HK-2 (cell line): ENCODE measurements around the gene IGFN1.
"Not testable (repeated sequence)": the region's sequence is repeated elsewhere in the genome, so short reads cannot be mapped to it uniquely, and the experiment has no call there.

Source experiments
- DNase-seq: peaks from one replicate; pipeline ENCODE4 v3.0.0-alpha.2; 2018; ENCODE audit not compliant: unreplicated experiment

IGFN1 gene

DNA sequence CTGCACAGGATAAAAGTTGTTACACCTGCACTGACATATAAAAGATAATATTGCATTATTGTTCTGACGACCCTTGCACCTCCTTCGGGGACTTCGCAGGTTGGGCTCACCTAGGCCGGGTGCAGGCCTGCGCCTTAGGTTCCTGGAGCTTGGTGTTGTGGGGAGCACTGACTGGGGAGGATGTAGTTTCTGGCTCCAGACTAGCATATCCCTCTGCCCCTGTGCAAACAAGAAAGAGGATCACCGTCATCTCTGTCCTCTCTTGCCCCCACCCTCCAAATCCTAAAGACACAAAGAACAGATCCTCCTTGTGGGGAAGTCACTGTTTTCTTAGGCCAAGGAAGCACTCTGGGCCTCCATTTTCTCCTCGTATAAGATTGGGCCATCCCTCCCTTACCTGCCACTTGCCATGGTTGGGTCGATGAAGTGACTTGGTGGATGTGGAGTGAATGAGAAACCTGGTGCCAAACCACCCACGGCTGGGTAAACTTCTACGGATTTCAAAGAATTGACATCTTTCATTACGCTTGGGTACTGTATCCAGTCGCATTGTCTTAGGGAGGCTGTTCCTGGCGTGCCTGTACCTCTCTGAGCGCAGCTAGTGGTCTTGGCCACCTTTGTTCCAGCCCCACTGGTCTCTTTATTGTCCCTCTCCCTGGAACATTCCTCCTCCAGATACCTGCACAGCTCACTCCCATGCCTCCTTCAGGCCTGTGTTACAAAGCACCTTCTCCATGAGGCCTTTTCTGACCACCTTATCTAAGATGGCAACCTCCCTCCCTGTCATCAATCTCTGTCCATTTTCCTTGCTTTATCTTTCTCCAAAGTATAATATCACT, 58.3 kb downstream of the IGFN1 start:
- no peak for DNase-seq

DNA sequence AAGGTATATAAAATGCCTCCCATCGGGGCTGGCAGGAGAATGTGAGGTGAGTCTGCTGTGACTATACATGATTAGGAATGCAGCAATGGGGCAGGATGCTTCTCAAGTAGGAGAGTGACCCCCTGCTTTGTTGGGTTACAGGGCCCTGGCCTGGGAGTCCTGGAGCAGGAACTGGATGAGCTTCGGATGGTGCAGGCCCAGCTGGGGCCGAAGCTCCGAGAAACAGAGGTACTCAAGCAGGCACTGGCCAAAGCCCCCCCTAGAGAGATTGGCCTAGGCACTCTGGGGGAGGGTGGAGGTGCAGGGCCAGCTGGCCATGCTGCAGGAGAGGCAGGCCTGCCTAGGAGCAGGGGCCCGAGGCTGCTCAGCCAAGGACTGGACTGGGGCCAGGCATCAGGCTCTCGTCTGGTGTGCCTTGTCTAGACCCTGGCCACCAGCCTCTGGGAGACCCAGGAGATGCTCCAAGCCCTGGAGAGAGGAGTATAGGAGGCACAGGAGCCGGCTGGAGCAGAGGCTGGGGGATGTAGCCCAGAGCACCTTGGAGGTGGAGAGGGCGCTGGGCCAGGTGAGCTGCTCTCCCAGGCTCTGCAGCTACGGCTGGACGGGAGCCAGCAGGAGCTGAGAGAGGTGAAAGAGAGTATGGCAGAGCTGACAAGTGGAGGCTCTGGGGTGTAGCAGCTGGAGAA, 59.8 kb downstream of the IGFN1 start:
- DNase-seq: no peak

DNA sequence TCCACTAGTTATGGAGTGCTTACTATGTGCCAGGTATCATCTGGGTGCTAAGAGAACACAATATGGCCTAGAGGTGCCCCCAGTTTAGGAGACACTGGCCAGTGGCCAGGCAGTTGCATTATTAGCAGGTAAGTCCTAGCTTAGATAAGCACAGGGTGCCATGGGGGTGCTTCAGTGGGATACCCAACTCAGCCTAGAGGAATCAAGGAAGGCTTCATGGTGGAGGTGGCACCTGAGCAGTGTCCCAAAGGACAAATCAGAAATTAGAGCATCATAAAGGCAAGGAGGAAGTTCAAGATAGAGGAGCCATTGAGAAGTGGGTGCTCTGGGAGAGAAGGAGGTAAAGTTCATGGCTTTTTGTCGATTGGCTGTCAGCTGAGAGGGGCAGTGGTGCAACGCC, 60.8 kb downstream of the IGFN1 start:
- no peak for DNase-seq

DNA sequence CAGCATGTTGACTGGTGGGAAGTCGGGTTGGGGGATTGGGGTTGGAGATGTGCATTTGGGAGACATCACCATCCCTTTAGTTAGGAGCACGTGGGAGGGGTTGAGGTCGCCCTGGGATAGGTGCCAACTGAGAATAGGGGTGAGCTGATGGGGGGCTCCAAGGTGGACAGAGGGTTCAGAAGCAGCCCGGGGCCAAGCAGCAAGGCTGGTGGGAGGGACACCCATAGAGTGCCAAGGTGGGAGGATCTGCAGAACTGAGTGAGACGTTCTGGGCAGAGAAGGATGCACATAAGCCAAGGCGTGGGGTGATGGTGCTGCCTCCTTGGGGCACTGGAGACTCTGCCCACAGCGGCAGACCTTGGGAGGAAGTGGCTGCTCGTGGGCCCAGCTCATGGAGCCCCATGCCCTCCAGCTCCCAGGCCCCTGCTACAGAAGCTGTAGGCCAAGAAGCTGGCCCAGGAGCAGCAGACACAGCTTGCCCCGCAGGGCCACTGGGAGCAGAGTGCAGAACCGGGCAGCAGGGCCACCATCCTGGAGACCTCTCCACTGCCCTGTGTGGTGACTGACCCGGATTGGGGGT, 61.3 kb downstream of the IGFN1 start:
- no peak for DNase-seq

DNA sequence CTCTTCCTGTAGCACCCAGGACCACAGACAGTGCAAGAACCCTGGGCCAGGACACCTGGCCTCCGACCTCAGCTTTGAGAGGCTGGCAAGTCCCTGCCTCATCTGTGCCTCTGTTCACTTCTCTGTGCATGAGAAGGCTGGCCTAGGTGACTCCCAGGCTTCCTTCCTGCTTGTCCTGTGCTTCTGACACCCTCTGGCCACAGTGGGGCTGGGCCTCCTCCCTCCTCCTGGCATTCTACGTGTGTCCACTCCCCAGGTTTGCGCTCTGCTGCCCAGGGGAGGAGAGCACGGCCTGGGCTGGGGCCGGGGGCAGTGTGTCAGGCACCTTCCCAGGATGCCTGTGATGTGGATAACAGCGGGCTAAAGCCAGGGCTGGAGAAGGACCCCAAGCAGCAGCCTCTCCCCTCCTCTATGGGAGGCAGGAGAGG, 62.3 kb downstream of the IGFN1 start:
- DNase-seq: no peak

DNA sequence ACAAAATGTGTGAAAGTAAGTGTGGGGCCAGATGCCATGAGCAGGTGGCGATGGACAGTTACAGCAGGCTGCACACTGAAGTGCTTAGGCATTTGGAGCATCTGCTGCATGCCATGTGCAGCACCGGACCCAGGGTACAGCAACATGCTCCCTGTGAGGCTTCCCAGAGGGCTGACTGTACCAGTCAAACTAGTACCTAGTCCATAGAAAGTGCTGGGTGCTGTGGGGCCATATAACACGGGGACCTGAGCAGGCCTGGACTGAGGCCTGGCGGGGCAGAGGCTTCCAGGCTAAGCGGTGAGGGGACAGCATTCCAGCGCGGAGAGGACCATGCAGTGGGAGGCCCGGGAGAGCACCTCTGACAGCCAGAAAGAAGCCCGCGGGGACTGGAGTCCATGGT, 62.8 kb downstream of the IGFN1 start:
- DNase-seq: no peak

DNA sequence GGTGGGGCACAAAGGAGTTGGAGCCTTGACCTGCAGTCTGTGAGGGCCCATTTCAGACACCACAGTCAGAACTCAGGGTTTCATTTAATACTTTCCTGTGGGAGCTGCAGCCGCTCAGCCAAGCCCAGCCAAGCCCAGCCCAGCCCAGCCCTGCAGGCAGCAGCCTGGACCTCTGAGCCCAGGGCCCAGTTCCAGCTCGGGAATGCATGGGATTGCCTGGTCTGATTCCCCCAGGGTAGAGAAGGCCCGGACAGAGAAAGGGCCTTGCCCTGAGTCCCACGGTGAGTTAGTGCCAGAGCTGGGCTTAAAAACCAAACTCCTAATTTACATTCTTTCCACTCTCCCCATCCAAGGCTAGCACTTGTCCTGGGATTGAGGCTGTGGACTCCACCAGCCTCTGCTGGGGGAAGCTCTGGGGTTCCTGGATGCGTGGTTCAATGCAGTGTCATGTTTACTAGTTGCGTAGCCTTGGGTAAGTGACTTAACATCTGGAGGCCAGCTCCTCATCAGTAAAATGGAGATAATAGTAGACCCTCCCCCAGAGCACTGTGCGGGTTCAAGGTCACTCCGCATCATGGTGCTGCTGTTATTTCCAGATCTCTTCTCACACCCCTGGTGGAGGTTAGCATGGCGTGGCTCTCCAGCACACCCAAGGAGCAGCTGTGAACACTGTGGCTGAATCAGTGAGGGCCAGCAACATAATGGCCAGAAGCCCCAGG, 63.4 kb downstream of the IGFN1 start:
- no peak for DNase-seq

DNA sequence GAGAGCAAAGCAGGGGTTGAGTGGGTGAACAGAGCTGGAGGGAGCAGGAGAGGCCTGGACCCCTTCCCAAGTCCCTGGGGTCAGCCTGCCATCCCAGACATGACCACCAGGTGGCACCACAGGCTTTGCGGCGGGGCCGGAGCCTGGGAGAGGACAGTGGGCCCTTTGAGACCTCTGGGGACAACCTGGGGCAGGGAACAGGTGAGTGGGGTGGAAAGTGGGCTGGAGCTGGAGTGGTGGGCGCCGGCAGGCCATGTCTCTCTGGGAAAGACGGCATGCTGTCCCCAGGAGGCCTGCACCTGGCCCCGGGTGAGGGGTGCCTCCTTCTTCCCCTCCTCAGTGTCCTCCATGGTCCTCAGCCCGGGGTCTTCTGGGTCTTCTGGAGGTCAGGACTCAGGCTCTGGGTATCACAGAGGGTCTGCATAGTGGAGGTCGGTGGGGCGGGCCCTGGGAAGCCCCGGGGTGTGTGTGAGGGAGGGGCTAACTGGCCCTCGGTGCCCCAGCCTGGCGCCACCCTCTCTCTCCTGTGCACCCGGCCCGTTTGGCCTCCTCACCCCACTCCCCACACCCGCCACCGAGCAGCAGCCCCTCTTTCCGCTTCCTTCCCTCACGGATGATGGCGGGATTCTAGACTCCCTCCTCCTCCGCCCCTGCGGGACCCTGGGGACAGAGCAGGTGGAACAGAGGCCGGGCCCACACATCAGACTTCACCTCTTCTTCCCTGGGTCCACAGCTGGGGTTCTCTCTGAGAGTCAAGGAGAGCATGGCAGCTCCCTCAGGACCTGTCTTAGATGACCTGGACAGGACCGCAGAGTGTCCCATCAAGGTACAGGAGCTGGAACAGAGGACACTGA, 64.2 kb downstream of the IGFN1 start:
- DNase-seq: peak; percentile 78

DNA sequence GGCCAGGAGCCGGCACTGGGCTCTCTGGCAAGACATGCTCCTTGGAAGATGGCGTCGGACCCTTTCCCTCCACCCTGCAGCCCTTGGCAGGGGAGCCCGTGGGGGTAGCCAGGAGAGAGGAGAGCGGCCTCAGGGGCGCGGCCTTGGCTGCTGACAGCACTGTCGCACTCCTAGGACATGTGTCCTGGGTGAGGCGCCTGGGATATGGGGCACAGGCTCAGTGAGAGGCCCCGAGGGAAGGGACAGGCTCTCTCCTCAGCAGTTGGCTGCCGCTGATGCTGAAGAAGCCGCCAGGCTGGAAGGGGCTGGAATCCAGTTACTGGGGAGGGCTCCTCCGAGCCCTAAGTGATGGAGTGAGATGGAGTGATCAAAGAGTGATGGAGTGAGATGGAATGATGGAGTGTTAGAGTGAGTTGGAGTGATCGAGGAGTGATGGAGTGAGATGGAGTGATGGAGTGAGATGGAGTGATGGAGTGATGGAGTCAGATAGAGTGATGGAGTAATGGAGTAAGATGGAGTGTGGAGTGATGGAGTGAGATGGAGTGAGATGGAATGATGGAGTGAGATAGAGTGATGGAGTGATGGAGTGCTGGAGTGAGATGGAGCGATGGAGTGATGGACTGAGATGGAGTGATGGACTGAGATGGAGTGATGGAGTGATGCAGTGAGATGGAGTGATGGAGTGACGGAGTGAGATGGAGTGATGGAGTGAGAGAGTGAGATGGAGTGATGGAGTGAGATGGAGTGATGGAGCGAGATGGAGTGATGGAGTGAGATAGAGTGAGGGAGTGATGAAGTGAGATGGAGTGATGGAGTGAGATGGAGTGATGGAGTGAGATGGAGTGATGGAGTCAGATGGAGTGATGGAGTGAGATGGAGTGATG, 65.1 kb downstream of the IGFN1 start:
- no peak for DNase-seq

DNA sequence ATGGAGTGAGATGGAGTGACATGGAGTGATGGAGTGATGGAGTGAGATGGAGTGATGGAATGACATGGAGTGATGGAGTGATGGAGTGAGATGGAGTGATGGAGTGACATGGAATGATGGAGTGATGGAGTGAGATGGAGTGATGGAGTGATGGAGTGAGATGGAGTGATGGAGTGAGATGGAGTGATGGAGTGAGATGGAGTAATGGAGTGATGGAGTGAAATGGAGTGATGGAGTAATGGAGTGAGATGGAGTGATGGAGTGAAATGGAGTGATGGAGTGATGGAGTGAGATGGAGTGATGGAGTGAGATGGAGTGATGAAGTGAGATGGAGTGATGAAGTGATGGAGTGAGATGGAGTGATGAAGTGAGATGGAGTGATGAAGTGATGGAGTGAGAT, 67.5 kb downstream of the IGFN1 start:
- not testable (repeated sequence) for DNase-seq

DNA sequence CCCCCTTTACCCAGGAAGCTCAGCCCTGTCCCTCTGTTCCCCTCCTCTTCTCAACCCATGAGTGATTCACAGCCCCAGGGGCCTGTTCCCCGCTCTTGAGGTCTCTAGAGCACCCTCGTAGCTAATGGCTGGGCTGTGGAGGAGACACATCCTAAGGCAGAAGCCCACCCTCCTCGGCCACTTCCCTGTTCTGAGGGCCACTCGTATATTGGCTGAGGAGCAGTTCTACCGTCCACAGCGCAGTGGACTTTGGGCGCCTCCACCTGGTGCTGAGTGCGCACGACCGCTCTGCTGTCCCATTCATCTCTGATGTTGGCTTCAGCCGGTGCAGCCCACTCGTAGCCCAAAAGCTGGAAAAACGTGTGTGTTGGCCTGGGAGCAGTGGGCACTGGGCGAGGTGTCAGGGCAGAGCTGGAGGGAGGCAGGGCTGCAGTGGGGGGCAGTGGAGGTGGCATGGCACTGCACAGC, 68.2 kb downstream of the IGFN1 start:
- DNase-seq: no peak

DNA sequence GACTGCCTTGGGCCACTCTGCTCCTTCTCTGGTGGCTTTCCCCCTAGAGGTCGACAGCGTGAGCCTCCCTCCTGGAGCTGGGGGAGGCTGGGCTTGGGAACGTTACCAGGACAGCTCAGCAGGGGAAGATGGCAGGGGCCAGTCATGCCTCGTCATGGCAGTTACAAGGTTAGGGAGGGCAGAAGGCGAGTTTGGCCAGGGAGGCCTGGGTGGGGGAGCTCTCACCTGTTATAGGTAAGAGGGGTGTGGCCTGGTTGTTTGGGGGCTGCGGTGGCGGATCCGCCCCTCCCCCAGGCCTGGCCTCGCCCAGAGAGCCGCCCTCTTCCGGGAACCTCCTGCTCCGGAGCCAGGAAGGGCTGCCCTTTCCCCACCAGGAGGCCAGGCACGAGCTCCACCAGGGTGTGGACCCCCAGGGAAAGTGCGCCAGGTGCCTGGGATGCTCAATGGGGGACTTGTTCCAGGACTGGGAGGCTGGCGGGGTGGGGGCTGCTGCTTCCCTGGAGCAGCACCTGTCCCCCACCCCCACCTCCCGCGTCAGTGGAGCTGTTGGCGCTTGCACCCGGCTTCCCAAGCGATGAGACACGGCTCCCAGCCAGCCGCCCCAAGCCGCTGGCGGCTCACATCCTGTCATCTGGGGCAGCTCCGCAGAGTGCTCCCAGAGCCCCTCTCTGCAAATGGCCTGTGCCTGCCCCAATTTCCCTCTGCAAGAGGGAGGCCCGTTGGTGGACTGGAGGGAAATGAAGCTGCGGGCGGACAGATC, 69.0 kb downstream of the IGFN1 start:
- no peak for DNase-seq

DNA sequence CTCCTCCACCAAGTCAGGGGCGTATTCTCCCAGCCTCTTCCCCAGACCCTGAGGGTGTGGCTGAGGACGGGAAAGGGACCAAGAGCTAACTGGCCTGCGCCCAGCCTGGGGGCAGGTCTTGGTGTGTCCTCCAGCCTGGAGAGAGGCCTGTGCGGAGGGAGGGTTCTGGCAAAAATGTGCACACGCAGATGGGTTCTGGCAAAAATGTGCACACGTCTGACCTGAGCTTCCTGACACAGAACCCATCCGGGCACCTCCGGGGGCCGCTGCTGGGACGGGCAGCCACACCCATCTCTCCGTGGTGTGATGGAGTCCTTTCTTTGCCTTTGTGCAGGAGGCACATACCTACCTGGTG, 69.6 kb downstream of the IGFN1 start:
- DNase-seq: no peak

DNA sequence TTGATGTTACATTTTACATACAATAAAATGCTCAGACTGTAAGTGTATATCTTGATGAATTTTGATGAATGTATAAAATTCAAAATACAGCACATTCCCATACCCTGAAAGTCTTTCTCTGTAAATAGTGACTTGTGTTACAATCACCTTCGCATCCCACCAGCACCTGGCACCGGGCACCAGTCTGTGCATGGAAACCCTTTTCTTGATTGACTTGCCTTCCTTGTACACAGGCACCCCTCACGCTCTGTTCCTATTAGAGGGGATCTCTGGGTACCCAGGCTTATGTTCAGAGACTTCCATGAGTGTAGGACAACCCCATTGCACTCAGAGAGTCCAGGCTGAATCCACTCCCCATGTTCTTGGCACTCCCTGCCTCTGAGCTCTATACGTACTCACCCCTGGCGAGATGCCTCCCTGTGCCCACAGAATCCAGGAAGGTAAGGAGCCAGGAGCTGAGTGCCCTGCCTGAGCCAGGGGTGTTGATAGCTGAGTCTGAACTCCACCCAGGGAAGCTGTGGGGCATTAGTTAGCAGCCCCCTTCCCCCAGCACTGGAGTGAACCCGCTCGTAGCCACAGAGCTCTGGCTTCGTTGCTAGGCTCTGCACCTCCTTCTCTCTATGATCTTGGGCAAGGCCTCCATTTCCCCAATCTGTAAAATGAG, 70.2 kb downstream of the IGFN1 start:
- no peak for DNase-seq

DNA sequence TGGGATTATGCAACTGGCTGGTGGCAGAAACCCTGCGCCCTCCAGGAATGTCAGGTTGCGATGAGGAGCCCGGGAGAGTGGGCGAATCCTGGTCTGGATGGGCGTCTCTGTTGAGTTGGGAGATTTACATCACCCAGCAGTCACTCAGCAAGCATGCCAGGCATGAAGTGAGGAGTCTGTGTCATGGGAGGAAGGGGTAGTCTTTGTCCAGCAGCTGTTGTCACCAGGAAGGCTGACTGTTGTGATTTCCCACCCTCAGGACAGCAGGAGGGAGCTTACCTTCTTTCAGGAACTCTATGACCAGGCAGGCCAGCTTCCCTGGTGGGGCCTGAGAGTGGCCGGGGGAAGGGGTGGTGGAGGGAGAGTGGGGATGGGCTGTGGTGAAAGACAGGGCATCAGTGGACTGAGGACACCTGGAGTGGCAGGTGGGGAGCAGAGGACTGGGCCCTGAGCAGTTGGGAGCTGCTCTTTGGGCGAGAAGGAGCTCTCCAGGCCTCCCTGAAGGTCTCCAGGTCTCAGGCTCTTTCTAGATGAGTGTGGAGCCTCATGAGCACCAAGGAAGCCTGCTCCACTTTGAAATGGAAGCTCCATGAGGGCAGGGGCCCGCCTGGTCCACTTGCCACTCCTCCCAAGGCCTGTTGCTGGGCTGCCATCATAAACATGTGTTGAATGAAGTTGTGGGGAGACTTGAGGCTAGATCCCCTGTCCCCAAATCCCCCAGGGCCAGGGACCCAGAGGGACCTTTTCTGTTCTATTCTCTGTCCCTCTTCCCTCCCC, 71.3 kb downstream of the IGFN1 start:
- no peak for DNase-seq

DNA sequence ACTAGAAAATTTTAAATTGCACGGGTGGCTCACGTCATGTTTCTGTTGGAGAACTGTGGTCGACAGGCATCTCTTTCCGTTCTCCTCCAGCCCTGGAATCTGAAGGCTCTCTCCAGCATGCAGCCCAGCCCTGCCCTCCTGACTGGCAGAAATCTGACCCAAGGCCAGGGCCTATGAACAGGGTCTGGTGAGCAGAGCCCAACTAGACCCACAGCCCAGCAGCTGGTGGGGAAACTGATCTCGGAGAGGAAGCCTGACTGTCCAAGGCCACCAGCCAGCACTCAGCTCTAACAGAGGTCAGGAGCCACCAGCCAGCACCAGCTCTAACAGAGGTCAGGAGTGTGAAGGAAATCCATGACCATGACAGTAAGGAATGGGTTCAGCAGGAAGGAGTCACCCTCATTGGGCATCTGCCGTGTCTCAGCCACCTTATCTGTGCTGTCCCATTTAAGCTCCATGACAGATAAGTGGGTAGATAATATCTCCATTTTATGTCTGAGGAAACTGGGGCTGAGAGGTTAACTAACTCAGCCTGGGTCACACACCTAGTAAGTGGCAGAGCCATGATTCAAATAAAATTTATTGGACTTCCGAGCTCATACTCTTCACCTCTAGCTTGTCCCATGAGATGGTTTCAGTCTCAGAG, 72.5 kb downstream of the IGFN1 start:
- no peak for DNase-seq

DNA sequence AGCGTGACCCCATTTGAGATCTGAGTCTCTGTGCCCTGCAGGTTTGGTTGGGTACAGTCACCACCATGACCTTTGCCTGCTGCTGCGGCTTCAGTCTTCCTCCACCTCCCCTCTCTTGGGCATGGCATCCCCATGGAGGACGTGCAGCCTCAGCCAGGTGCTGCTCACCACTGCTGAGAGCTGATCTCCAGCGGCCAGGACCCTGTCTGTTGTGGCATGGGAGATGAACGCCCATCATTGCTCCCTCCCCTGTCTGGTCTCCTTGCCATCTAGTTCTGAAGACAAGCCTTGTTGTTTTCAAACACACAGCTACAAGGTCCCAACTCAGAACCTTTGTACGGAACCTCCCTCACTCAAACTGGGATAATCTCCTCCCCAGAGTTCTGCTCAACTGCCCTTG, 73.4 kb downstream of the IGFN1 start:
- DNase-seq: no peak

DNA sequence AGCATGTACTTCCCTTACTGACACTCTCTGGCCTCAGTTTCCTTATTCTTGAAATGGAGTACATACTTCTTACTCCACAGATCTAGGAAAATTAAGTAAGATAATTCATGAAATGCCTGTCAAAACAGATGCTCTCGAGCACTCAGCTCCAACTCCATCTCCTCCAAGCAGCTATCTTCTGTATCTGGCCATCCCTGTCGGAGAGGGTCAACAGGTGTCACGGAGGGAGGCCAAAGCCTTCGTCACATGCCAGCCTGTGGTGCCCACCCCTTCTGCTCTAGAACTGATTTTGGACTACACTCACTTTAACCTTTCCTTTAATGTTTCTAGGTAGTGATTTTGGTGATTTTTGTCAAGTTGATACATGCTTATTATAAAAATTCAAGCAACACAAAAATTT, 73.9 kb downstream of the IGFN1 start:
- DNase-seq: no peak
